Measurements from ENCODE around the gene BORCS5.

DNA sequence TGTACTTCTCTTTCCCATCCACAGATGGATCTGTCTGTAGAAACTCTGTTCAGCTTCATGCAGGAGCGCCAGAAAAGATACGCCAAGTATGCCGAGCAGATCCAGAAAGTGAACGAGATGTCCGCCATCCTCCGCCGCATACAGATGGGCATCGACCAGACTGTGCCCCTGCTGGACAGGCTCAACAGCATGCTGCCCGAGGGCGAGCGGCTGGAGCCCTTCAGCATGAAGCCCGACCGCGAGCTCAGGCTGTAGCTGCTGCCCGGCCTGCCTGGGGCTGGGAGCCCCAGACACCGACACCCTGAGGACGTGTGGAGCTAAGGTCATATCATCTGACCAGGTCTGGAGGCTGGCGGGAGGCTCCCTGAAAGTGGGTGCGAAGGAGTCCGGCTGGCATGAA lies 108.6 kb downstream of the BORCS5 start:
- TF ChIP-seq, protein P1, sequence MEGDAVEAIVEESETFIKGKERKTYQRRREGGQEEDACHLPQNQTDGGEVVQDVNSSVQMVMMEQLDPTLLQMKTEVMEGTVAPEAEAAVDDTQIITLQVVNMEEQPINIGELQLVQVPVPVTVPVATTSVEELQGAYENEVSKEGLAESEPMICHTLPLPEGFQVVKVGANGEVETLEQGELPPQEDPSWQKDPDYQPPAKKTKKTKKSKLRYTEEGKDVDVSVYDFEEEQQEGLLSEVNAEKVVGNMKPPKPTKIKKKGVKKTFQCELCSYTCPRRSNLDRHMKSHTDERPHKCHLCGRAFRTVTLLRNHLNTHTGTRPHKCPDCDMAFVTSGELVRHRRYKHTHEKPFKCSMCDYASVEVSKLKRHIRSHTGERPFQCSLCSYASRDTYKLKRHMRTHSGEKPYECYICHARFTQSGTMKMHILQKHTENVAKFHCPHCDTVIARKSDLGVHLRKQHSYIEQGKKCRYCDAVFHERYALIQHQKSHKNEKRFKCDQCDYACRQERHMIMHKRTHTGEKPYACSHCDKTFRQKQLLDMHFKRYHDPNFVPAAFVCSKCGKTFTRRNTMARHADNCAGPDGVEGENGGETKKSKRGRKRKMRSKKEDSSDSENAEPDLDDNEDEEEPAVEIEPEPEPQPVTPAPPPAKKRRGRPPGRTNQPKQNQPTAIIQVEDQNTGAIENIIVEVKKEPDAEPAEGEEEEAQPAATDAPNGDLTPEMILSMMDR (IDR thresholded peaks at IDR 0.05) = no peak
- TF ChIP-seq POLR2A (IDR thresholded peaks at IDR 0.05; ENCODE audit: low read length) (no peak), KDM5A (IDR thresholded peaks at IDR 0.05) (no peak), NFE2L2 (conservative IDR thresholded peaks at IDR 0.05; ENCODE audit: low read length) (no peak), ZFP36 (IDR thresholded peaks at IDR 0.05; ENCODE audit: borderline replicate concordance, partially characterized antibody) (no peak), POLR2AphosphoS2 (conservative IDR thresholded peaks at IDR 0.05; ENCODE audit: low read length) (no peak), CBX2 (IDR thresholded peaks at IDR 0.05; ENCODE audit: borderline replicate concordance, low read depth) (no peak)
- TF ChIP-seq, protein P2, sequence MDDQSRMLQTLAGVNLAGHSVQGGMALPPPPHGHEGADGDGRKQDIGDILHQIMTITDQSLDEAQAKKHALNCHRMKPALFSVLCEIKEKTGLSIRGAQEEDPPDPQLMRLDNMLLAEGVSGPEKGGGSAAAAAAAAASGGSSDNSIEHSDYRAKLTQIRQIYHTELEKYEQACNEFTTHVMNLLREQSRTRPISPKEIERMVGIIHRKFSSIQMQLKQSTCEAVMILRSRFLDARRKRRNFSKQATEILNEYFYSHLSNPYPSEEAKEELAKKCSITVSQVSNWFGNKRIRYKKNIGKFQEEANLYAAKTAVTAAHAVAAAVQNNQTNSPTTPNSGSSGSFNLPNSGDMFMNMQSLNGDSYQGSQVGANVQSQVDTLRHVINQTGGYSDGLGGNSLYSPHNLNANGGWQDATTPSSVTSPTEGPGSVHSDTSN (IDR thresholded peaks at IDR 0.05) = no peak
- TF ChIP-seq, protein P3, sequence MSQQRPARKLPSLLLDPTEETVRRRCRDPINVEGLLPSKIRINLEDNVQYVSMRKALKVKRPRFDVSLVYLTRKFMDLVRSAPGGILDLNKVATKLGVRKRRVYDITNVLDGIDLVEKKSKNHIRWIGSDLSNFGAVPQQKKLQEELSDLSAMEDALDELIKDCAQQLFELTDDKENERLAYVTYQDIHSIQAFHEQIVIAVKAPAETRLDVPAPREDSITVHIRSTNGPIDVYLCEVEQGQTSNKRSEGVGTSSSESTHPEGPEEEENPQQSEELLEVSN (IDR thresholded peaks at IDR 0.05; ENCODE audit: borderline replicate concordance, low read depth) = no peak
- TF ChIP-seq, protein P4, sequence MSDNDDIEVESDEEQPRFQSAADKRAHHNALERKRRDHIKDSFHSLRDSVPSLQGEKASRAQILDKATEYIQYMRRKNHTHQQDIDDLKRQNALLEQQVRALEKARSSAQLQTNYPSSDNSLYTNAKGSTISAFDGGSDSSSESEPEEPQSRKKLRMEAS (IDR thresholded peaks at IDR 0.05) = no peak
